ENCODE results near the gene ZNF496.

GRCh38 chr1:247329097-247329617, 2.5 kb downstream of the ZNF496 start:
- TF ChIP-seq POLR2AphosphoS5 (IDR thresholded peaks at IDR 0.05) (no peak), CTCF (IDR thresholded peaks at IDR 0.05) (no peak), POLR2A (IDR thresholded peaks at IDR 0.05) (no peak)
